Measurements from ENCODE around the gene OPHN1. TPM values are rescaled to one million over a fixed set of nuclear protein-coding genes. Genes with fewer than 3 reads are reported as not detected.

OPHN1 gene
- total RNA-seq, 1 experiment from 2014 or later: 3.3 TPM

DNA sequence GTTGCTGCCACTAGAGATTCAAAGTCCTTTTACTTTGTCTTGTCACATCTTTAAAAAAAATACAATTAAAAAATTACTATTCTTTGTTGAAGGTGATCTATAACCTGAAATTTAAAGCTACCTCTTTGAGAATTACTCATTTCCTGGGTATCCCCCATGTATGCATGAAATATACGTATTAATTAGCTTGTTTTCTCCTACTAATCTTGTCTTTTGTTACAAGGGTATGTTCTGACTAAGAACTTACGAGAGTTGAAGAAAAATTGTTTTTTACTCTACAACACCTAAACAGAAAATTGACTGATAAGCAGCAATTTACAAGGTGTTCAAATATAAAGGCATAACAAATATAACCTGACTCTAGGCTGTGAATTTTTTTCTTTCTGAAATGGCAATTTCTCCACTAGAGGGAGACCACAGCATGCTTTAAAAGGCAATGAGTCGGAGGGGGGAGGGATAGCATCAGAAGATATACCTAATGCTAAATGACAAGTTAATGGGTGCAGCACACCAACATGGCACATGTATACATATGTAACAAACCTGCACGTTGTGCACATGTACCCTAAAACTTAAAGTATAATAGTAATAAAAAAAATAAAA lies 249.6 kb downstream of the OPHN1 start:
- TF ChIP-seq, protein P1, sequence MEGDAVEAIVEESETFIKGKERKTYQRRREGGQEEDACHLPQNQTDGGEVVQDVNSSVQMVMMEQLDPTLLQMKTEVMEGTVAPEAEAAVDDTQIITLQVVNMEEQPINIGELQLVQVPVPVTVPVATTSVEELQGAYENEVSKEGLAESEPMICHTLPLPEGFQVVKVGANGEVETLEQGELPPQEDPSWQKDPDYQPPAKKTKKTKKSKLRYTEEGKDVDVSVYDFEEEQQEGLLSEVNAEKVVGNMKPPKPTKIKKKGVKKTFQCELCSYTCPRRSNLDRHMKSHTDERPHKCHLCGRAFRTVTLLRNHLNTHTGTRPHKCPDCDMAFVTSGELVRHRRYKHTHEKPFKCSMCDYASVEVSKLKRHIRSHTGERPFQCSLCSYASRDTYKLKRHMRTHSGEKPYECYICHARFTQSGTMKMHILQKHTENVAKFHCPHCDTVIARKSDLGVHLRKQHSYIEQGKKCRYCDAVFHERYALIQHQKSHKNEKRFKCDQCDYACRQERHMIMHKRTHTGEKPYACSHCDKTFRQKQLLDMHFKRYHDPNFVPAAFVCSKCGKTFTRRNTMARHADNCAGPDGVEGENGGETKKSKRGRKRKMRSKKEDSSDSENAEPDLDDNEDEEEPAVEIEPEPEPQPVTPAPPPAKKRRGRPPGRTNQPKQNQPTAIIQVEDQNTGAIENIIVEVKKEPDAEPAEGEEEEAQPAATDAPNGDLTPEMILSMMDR (conservative IDR thresholded peaks at IDR 0.05; ENCODE audit: low read depth, low read length): peak; percentile 56
- TF ChIP-seq EZH2 (IDR thresholded peaks at IDR 0.05; ENCODE audit: borderline replicate concordance, low read depth, low read length, poor library complexity, severe bottlenecking): no peak
- no peaks in the 10 kb centered on the region for H3K9me3 ChIP-seq (ENCODE audit: low read depth, low read length, poor library complexity, severe bottlenecking)
- no peaks in the 10 kb centered on the region for H3K4me1 ChIP-seq (ENCODE audit: insufficient read depth, low read length, poor library complexity, severe bottlenecking)
- H3K36me3 ChIP-seq (ENCODE audit: insufficient read depth, low read length, poor library complexity, severe bottlenecking): no peaks in the 10 kb centered on the region
- no peak overlapping the region for H3K27ac ChIP-seq (ENCODE audit: low read depth, low read length, poor library complexity, severe bottlenecking)
- intact Hi-C loops (cut with micrococcal nuclease; ENCODE audit: unreplicated experiment): no loop called here
- no TSS peak for BruUV-seq (replicated peaks)
- no peak overlapping the region for H3K4me3 ChIP-seq (ENCODE audit: low read depth, low read length, poor library complexity, severe bottlenecking)
- ChIA-PET POLR2A (ENCODE audit: low non-redundant PET) (no interaction called here), CTCF (interaction anchor here (1.6 kb wide), 1 partner anchor 13 kb away, joined by 5 read pairs; no protein-coding TSS in a partner anchor)
- H3K27me3 ChIP-seq (replicated peaks; ENCODE audit: insufficient read depth, low read depth, low read length, poor library complexity): no peaks in the 10 kb centered on the region
- DNase-seq (ENCODE audit: low spot score): peak; percentile 61

DNA sequence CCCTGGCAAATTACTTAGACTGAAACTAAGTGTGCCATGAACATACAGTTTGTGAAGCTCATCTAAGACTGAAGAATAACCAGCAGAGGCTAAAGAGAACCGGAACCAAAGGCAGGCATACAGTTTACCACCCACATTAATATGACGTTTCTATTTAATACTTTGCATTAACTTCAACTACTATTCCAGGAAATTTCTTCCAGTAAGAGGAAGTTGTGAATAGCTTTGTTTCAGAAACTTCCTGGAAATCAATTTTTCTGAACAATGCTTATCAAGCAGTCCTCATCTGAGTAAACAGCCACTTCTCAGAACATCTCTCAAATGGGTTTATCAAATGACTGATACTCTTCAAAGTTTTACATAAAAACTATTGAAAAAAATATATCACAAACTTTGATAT lies 252.7 kb downstream of the OPHN1 start:
- no peaks in the 10 kb centered on the region for H3K4me1 ChIP-seq (ENCODE audit: insufficient read depth, low read length, poor library complexity, severe bottlenecking)
- H3K27ac ChIP-seq (ENCODE audit: low read depth, low read length, poor library complexity, severe bottlenecking): no peak overlapping the region
- BruUV-seq (replicated peaks): no TSS peak
- no peak for TF ChIP-seq EZH2 (IDR thresholded peaks at IDR 0.05; ENCODE audit: borderline replicate concordance, low read depth, low read length, poor library complexity, severe bottlenecking)
- TF ChIP-seq, protein P1 (conservative IDR thresholded peaks at IDR 0.05; ENCODE audit: low read depth, low read length): no peak
- no peak overlapping the region for H3K4me3 ChIP-seq (ENCODE audit: low read depth, low read length, poor library complexity, severe bottlenecking)
- H3K36me3 ChIP-seq (ENCODE audit: insufficient read depth, low read length, poor library complexity, severe bottlenecking): no peaks in the 10 kb centered on the region
- POLR2A ChIA-PET (ENCODE audit: low non-redundant PET): no interaction called here
- intact Hi-C loops (cut with micrococcal nuclease; ENCODE audit: unreplicated experiment): no loop called here
- no peaks in the 10 kb centered on the region for H3K27me3 ChIP-seq (replicated peaks; ENCODE audit: insufficient read depth, low read depth, low read length, poor library complexity)
- CTCF ChIA-PET: no interaction called here
- no peak for DNase-seq (ENCODE audit: low spot score)
- no peaks in the 10 kb centered on the region for H3K9me3 ChIP-seq (ENCODE audit: low read depth, low read length, poor library complexity, severe bottlenecking)

DNA sequence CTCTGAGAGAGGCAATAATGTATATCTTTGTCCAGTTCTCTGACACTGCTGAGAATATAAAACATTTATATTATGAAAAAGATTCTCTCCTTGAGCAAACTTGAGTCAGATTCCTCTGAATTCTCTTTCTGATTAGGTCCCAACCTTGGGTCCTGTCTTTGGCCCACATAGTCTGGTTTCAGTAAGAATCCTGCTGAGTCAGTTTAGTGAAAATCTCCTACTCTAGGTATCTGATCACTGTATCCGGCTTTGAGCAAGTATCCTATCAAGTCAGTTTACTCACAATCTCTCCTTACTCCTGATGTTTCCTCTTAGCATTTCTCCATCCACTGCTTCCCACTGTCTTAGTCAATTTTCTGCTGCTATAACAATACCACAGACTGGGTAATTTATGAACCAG lies 253.9 kb downstream of the OPHN1 start:
- no peak for DNase-seq (ENCODE audit: low spot score)
- ChIA-PET POLR2A (ENCODE audit: low non-redundant PET) (no interaction called here), CTCF (no interaction called here)
- intact Hi-C loops (cut with micrococcal nuclease; ENCODE audit: unreplicated experiment): no loop called here
- no peak overlapping the region for H3K4me3 ChIP-seq (ENCODE audit: low read depth, low read length, poor library complexity, severe bottlenecking)
- no peaks in the 10 kb centered on the region for H3K36me3 ChIP-seq (ENCODE audit: insufficient read depth, low read length, poor library complexity, severe bottlenecking)
- no peaks in the 10 kb centered on the region for H3K9me3 ChIP-seq (ENCODE audit: low read depth, low read length, poor library complexity, severe bottlenecking)
- BruUV-seq (replicated peaks): no TSS peak
- no peak for TF ChIP-seq EZH2 (IDR thresholded peaks at IDR 0.05; ENCODE audit: borderline replicate concordance, low read depth, low read length, poor library complexity, severe bottlenecking)
- TF ChIP-seq, protein P1 (conservative IDR thresholded peaks at IDR 0.05; ENCODE audit: low read depth, low read length): no peak
- H3K27me3 ChIP-seq (replicated peaks; ENCODE audit: insufficient read depth, low read depth, low read length, poor library complexity): no peaks in the 10 kb centered on the region
- no peak overlapping the region for H3K27ac ChIP-seq (ENCODE audit: low read depth, low read length, poor library complexity, severe bottlenecking)
- no peaks in the 10 kb centered on the region for H3K4me1 ChIP-seq (ENCODE audit: insufficient read depth, low read length, poor library complexity, severe bottlenecking)

Measured in A673 (cell line).